Upper lobe of right lung (tissue), 1 donor: ENCODE measurements around the gene CSKMT. TPM values are rescaled to one million over a fixed set of nuclear protein-coding genes. Genes with fewer than 3 reads are reported as not detected.
"Not testable (repeated sequence)": the region's sequence is repeated elsewhere in the genome, so short reads cannot be mapped to it uniquely, and the experiment has no call there.

Source experiments
- ATAC-seq: fragments of 200-7000 bp; cut with Tn5 transposase; one replicate; pipeline ENCODE4 v1.9.1; 2020; ENCODE audit warnings: mild to moderate bottlenecking, moderate library complexity
- DNase-seq: peaks from one replicate; pipeline ENCODE4 v3.0.0-alpha.2; 2020
- H3K27ac ChIP-seq: fragments of 200-600 bp; one replicate; pipeline ENCODE4 v1.8.0; 2022
- H3K27me3 ChIP-seq: fragments of 200-600 bp; one replicate; pipeline ENCODE4 v1.8.0; 2022; ENCODE audit warnings: mild to moderate bottlenecking
- H3K36me3 ChIP-seq: fragments of 200-600 bp; one replicate; pipeline ENCODE4 v1.8.0; 2022
- H3K4me1 ChIP-seq: fragments of 200-600 bp; one replicate; pipeline ENCODE4 v1.8.0; 2022
- H3K4me3 ChIP-seq: fragments of 200-600 bp; one replicate; pipeline ENCODE4 v1.8.0; 2022; ENCODE audit warnings: mild to moderate bottlenecking
- H3K9me3 ChIP-seq: fragments of 200-600 bp; one replicate; pipeline ENCODE4 v1.8.0; 2022
- intact Hi-C: fragments of 100-400 bp; cut with DNase I; formaldehyde crosslinking; loops from one replicate; pipeline ENCODE4 v1.11.0; 2022
- total RNA-seq: library from RNA; stranded (reverse); fragmentation: NEBNext Ultra II Directional; extraction: Animal tissue kit (Norgen Biotek cat#: 25700); gene quantifications from one replicate; pipeline ENCODE4 v1.2.1, GENCODE V29; 2021
- TF ChIP-seq, protein P1 (sequence below): fragments of 200-600 bp; IDR thresholded peaks from one replicate; pipeline ENCODE4 v1.8.0; 2022; ENCODE audit warnings: antibody characterized with exemption
- donor health status: DM: no; HTN: yes; CAD: no; lungs with severe emphysema.

The CSKMT gene
- total RNA-seq, 1 donor from 2014 or later = 14.6 TPM

- ATAC-seq (peak; percentile 91), DNase-seq (peak; percentile 88)
- TF ChIP-seq, protein P1, sequence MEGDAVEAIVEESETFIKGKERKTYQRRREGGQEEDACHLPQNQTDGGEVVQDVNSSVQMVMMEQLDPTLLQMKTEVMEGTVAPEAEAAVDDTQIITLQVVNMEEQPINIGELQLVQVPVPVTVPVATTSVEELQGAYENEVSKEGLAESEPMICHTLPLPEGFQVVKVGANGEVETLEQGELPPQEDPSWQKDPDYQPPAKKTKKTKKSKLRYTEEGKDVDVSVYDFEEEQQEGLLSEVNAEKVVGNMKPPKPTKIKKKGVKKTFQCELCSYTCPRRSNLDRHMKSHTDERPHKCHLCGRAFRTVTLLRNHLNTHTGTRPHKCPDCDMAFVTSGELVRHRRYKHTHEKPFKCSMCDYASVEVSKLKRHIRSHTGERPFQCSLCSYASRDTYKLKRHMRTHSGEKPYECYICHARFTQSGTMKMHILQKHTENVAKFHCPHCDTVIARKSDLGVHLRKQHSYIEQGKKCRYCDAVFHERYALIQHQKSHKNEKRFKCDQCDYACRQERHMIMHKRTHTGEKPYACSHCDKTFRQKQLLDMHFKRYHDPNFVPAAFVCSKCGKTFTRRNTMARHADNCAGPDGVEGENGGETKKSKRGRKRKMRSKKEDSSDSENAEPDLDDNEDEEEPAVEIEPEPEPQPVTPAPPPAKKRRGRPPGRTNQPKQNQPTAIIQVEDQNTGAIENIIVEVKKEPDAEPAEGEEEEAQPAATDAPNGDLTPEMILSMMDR = no peak
- intact Hi-C loops = no loop called here
- peaks cover 33% of the 10 kb centered on the region for H3K36me3 ChIP-seq
- peak within 1 kb of the TSS; percentile 88 for H3K4me3 ChIP-seq
- H3K27me3 ChIP-seq = no peaks in the 10 kb centered on the region
- peaks cover 32% of the 10 kb centered on the region for H3K4me1 ChIP-seq
- H3K27ac ChIP-seq = peak within 1 kb of the TSS; percentile 89
- H3K9me3 ChIP-seq = no peaks in the 10 kb centered on the region
Observed at GRCh38 chr11:62671608-62672389, 6.7 kb downstream of the CSKMT start, which contains the start of the genes LBHD1 and UQCC3. Gene LBHD1 (minus strand): TSS chr11:62672267. CDS start chr11:62670031, 2,236 bp downstream. Gene UQCC3 (plus strand): TSS chr11:62671673. CDS start chr11:62671746, 73 bp downstream.

DNA sequence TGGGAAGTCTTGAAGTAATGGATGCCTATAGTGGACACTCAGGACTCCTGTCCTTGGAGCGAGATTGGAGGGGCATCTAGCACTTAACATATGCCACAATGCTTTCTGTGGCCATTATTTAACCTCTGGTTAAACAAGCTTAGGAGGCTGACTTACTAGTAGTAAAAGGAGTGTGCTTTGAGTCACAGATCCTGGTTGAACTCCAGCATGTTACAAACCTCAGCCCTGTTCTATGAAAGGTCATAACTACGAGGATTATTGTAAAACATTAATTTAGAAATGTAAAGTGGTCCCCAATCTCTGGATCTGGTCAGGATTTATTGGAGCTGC is 8.0 kb downstream of the CSKMT start:
- TF ChIP-seq, protein P1 = no peak
- no peak for DNase-seq
- ATAC-seq = no peak
- H3K4me1 ChIP-seq = peaks cover 31% of the 10 kb centered on the region
- H3K36me3 ChIP-seq = peaks cover 43% of the 10 kb centered on the region
- no peak overlapping the region for H3K27ac ChIP-seq
- no peaks in the 10 kb centered on the region for H3K9me3 ChIP-seq
- H3K4me3 ChIP-seq = no peak overlapping the region
- H3K27me3 ChIP-seq = no peaks in the 10 kb centered on the region
- intact Hi-C loops = no loop called here

GRCh38 chr11:62675415-62675814 is 10.3 kb downstream of the CSKMT start:
- Histone ChIP-seq H3K4me1 (peaks cover 37% of the 10 kb centered on the region), H3K36me3 (peaks cover 39% of the 10 kb centered on the region)
- H3K27ac ChIP-seq, H3K9me3 ChIP-seq, ATAC-seq, H3K27me3 ChIP-seq, intact Hi-C loops, DNase-seq, H3K4me3 ChIP-seq: not testable (repeated sequence)

GRCh38 chr11:62676698-62677097 is 11.6 kb downstream of the CSKMT start:
- H3K27ac ChIP-seq = no peak overlapping the region
- peaks cover 34% of the 10 kb centered on the region for H3K4me1 ChIP-seq
- DNase-seq (no peak), ATAC-seq (no peak)
- H3K36me3 ChIP-seq = peaks cover 39% of the 10 kb centered on the region
- no peaks in the 10 kb centered on the region for H3K9me3 ChIP-seq
- no peak overlapping the region for H3K4me3 ChIP-seq
- no peaks in the 10 kb centered on the region for H3K27me3 ChIP-seq
- TF ChIP-seq, protein P1 = no peak
- intact Hi-C loops = no loop called here

- no peaks in the 10 kb centered on the region for H3K27me3 ChIP-seq
- H3K36me3 ChIP-seq = peaks cover 39% of the 10 kb centered on the region
- no peaks in the 10 kb centered on the region for H3K9me3 ChIP-seq
- no peak overlapping the region for H3K4me3 ChIP-seq
- intact Hi-C loops = no loop called here
- ATAC-seq = no peak
- no peak overlapping the region for H3K27ac ChIP-seq
- DNase-seq = no peak
- TF ChIP-seq, protein P1 = no peak
- H3K4me1 ChIP-seq = peaks cover 33% of the 10 kb centered on the region
Observed at GRCh38 chr11:62677156-62677555, 12.0 kb downstream of the CSKMT start.

DNA sequence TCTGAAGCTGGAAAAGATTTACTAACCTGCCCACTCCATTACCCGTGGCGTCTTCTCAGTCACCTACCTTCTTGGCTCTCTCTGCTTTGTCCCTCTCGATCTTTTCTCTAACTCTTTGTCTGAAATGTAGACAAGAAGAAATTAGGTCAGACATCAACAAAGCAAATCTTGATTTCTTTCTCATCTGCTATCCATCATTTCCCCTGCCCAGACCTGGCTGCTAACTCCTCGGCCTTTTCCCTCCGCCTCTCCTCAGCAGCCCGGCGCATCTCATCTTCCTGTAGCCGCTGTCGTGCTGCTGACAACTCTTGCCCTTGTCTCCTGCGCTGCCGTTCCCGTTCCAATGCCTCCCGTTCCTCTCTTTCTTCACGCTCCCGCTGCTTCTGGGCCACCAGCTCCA is 12.6 kb downstream of the CSKMT start:
- Histone ChIP-seq H3K27ac (peak overlapping the region; percentile 92), H3K4me1 (peaks cover 27% of the 10 kb centered on the region), H3K9me3 (no peaks in the 10 kb centered on the region), H3K36me3 (peaks cover 39% of the 10 kb centered on the region), H3K27me3 (no peaks in the 10 kb centered on the region), H3K4me3 (peak overlapping the region; percentile 94)
- DNase-seq = no peak
- no peak for ATAC-seq
- TF ChIP-seq, protein P1 = no peak
- intact Hi-C loops = no loop called here
